ENCODE results near the gene NRP2. TPM values are rescaled to one million over a fixed set of nuclear protein-coding genes. Genes with fewer than 3 reads are reported as not detected.

The NRP2 gene
- total RNA-seq, 2 donors from 2014 or later = 2.5 to 2.6 TPM

DNA sequence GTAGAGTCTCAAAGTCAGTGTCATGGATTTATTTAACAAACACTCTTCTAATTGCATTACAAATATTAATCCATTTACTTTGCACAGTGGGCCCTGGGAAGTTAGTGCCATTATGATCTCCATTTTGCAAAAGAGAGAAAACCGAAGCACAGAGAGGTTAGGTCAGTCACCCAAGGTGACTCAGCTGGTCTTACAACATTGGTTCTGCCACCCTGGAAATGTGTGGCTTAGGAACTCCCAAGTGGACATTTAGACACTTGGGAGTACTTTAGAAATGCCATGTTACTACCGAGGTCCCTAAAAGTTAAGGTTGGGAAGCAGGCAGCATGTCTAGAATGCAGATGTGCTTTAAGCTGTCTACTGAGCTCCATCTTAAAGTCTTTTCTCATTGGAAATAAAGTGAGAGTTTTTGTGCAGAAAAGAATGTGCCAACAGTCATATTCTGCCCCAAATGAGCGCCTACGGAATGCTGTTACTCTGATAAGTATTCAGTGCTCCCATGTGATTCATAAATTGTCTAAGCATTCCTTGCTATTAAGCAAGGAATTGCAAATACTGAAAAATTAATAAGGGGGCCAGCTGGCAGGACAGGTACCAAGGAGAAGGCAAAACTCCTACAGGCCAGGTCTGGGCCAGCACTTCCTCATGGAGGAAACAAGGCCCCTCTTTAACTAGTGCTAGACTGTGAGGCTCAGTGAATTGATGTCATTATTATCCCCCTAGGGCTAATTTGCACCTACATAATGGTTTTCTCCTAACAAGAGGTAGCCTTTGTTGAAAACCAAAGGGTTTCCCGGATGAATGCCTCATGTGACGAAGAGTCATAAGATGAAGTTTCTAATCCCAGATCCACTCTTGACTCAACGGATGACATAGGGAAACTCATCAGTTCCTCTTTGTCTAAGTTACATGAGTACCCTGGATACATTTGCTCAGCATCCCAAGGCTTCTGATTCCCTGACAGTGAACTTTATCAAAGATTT is 16.3 kb downstream of the NRP2 start:
- no peak for DNase-seq
- ATAC-seq (replicated peaks in 1 of 2) = no peak
- Mint-ChIP-seq H3K27me3 (ENCODE audit: low read depth) (peaks cover 13% of the 10 kb centered on the region), H3K27ac (no peak overlapping the region), H3K36me3 (ENCODE audit: insufficient read depth in 2 of 2) (no peaks in the 10 kb centered on the region), H3K4me3 (no peak overlapping the region), H3K9me3 (no peaks in the 10 kb centered on the region), H3K4me1 (ENCODE audit: low read depth) (peaks cover 15% of the 10 kb centered on the region)

DNA sequence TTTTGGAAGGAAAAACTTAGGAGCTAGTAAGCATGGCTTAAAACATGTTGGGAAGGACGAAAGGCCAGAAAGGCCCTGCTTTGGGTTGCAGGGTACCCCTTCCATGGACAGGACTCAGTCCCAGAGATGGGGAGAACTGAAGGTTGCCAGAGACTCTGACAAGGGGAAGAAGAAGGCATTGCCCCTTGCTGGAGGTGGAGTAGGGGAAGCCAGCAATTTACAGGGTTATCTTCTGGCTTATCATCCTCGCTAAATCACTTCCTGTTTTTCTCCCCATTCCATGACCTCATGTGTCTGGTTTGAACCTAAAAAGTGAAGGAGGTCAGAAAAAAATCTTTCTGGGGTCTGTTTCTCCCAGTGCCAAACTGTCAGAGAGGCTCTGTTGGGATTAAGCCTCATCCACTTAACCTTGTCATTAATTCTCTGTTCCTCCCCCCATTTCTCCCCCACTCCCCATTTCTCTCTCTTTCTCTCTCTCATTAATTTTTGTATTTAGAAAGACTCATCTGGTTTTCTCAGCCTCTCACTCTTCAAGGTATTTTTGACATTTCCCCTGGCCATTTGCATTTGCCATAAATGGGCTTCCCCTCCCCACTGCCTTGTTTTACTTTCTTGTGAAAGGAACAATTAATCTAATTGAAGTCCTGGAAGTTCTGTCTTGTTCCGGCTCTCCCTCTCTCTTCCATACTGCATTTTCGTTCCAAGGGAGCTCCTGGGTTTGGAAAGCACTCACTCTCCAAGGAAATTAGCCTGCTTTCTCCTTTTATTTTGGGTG is 17.4 kb downstream of the NRP2 start:
- Mint-ChIP-seq H3K4me3 (peak overlapping the region; percentile 6 to 38), H3K27me3 (ENCODE audit: low read depth) (peaks cover 6% of the 10 kb centered on the region)
- ATAC-seq (replicated peaks in 1 of 2) = no peak

GRCh38 chr2:205700331-205701132 is 18.2 kb downstream of the NRP2 start:
- peak overlapping the region; percentile 47 for H3K27ac Mint-ChIP-seq
- ATAC-seq (replicated peaks in 1 of 2) (peak; percentile 74 to 76), DNase-seq (peak; percentile 12 to 22)

More for the DNA sequence above, 17.4 kb downstream of the NRP2 start:
- no peak for DNase-seq
- Mint-ChIP-seq H3K36me3 (ENCODE audit: insufficient read depth in 2 of 2) (no peaks in the 10 kb centered on the region), H3K27ac (peak overlapping the region; percentile 47), H3K9me3 (no peaks in the 10 kb centered on the region), H3K4me1 (ENCODE audit: low read depth) (peaks cover 15% of the 10 kb centered on the region)

DNA sequence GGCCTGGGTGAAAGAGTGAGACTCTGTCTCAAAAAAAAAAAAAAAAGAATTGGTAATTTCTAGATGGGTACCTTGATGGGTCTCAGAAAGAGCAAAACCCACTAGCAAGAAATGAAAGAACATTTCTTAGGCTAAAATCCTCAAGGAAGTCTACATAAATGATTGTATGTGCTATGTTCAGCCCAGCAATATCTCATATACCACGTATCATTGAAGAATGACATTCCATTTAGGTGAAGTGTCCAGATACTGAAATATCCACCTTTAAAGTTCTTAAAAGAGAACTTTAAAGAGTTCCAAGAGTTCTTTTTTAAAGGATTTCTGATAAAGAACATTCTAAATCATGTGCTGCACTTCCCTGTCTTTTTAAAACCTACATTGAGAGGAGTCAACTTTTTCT is 19.2 kb downstream of the NRP2 start:
- peaks cover 24% of the 10 kb centered on the region for H3K4me1 Mint-ChIP-seq (ENCODE audit: low read depth)
- DNase-seq (no peak), ATAC-seq (replicated peaks in 1 of 2) (no peak)
- H3K36me3 Mint-ChIP-seq (ENCODE audit: insufficient read depth in 2 of 2) = no peaks in the 10 kb centered on the region
- no peak overlapping the region for H3K4me3 Mint-ChIP-seq
- no peaks in the 10 kb centered on the region for H3K9me3 Mint-ChIP-seq
- no peak overlapping the region for H3K27ac Mint-ChIP-seq
- no peaks in the 10 kb centered on the region for H3K27me3 Mint-ChIP-seq (ENCODE audit: low read depth)

More at GRCh38 chr2:205700331-205701132, 18.2 kb downstream of the NRP2 start:
- peaks cover 15% of the 10 kb centered on the region for H3K4me1 Mint-ChIP-seq (ENCODE audit: low read depth)
- H3K9me3 Mint-ChIP-seq = no peaks in the 10 kb centered on the region
- peak overlapping the region; percentile 6 to 38 for H3K4me3 Mint-ChIP-seq
- no peaks in the 10 kb centered on the region for H3K36me3 Mint-ChIP-seq (ENCODE audit: insufficient read depth in 2 of 2)
- H3K27me3 Mint-ChIP-seq (ENCODE audit: low read depth) = peaks cover 2% of the 10 kb centered on the region

DNA sequence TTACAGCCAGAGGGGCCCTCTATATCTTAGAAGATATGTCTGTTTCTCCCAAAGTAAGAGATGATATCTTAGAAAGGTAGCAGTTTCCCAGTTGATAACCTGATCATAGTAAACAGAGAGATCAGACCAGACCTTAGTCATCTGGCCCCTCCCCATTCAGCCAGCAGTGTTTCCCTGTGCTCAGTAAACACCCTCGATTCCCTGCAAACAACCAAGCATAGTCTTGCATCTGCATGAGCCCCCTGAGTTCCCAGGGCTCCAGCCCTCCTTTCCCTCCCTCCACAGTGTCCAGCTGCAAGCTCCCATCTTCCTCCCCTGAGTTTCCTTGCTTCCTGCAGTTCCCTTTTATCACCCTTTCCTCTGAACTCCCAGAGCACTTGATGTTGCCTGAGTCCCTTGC is 20.3 kb downstream of the NRP2 start:
- H3K4me1 Mint-ChIP-seq (ENCODE audit: low read depth) = peaks cover 32% of the 10 kb centered on the region
- H3K4me3 Mint-ChIP-seq = no peak overlapping the region
- no peaks in the 10 kb centered on the region for H3K27me3 Mint-ChIP-seq (ENCODE audit: low read depth)
- no peaks in the 10 kb centered on the region for H3K36me3 Mint-ChIP-seq (ENCODE audit: insufficient read depth in 2 of 2)
- no peak overlapping the region for H3K27ac Mint-ChIP-seq
- no peak for ATAC-seq (replicated peaks in 1 of 2)
- DNase-seq = no peak
- no peaks in the 10 kb centered on the region for H3K9me3 Mint-ChIP-seq

DNA sequence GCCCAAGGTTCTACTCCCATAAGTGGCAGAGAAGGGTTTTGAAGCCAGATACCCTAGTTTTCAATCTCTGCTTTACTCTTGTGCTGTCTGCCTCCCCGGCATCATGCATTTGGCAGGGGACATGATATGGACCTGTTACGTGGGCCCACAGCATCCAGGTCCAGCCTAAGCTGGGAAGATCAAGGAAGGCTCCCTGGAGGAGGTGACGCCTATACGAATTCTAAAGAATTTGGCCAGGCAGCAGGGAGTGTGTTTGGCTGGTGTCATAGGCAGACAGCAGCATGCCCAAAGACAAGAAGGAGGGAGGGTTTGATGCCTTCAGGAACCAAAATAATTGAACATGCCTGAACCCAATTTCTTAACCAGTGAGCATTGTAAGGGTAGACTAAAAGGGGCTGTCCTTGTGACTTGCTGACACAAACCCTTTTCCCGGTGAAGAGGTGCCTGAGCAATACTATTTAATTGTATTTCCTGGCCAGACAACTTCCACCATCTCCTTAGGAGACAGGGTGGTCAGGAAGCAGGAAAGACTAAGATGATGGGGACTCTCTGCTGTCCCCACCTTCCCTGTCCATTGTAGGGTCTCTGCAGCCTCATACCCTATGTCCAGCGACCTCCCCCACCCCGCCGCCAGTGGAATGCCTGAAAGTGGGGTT is 21.3 kb downstream of the NRP2 start:
- no peak for DNase-seq
- peak overlapping the region; percentile 0 for H3K27ac Mint-ChIP-seq
- H3K27me3 Mint-ChIP-seq (ENCODE audit: low read depth) = no peaks in the 10 kb centered on the region
- no peaks in the 10 kb centered on the region for H3K36me3 Mint-ChIP-seq (ENCODE audit: insufficient read depth in 2 of 2)
- H3K9me3 Mint-ChIP-seq = no peaks in the 10 kb centered on the region
- ATAC-seq (replicated peaks in 1 of 2) = no peak
- peaks cover 32% of the 10 kb centered on the region for H3K4me1 Mint-ChIP-seq (ENCODE audit: low read depth)
- no peak overlapping the region for H3K4me3 Mint-ChIP-seq

- H3K4me3 Mint-ChIP-seq = no peak overlapping the region
- no peaks in the 10 kb centered on the region for H3K27me3 Mint-ChIP-seq (ENCODE audit: low read depth)
- DNase-seq (no peak), ATAC-seq (replicated peaks in 1 of 2) (no peak)
- H3K9me3 Mint-ChIP-seq = no peaks in the 10 kb centered on the region
- no peaks in the 10 kb centered on the region for H3K36me3 Mint-ChIP-seq (ENCODE audit: insufficient read depth in 2 of 2)
- H3K4me1 Mint-ChIP-seq (ENCODE audit: low read depth) = peaks cover 34% of the 10 kb centered on the region
- no peak overlapping the region for H3K27ac Mint-ChIP-seq
Measured at GRCh38 chr2:205704127-205704741, 21.9 kb downstream of the NRP2 start.

- ATAC-seq (replicated peaks in 1 of 2) = no peak
- peaks cover 27% of the 10 kb centered on the region for H3K4me1 Mint-ChIP-seq (ENCODE audit: low read depth)
Measured at GRCh38 chr2:205705511-205706349, 23.4 kb downstream of the NRP2 start.

DNA sequence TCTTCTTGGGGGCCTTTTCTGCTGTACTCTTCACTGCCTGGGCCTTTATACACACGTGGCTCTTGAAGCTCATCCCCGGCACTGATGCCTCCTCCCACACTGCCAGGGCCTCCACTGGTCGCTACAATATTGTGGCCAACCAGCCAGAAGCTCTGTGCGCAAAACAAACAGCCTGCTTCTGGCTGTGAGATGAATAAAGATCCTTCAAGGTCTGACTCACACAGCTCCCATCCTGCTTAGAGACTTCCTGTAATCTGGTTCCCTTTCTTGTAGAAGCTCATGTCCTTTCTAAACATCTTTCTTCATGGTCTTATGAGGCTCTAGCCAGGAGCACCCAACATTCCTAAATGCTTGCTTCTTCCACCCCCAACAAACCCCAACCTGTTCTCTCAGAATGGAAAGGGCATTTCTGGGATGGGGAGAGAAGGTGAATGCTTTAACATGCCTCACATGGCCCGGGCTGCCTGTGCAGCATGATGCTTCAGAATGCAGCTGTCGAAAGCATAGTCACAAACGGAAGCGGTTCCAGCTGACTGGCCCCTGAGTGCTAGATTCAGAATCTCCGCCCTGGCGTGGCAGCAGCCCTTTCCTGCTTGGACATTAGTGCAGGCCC is 24.6 kb downstream of the NRP2 start:
- H3K4me3 Mint-ChIP-seq = peak overlapping the region; percentile 60 to 72
- peak overlapping the region; percentile 83 for H3K27ac Mint-ChIP-seq
- H3K4me1 Mint-ChIP-seq (ENCODE audit: low read depth) = peaks cover 25% of the 10 kb centered on the region
- H3K9me3 Mint-ChIP-seq = no peaks in the 10 kb centered on the region
- ATAC-seq (replicated peaks in 1 of 2) (peak; percentile 97 to 99), DNase-seq (peak; percentile 52 to 68)
- no peaks in the 10 kb centered on the region for H3K27me3 Mint-ChIP-seq (ENCODE audit: low read depth)
- H3K36me3 Mint-ChIP-seq (ENCODE audit: insufficient read depth in 2 of 2) = no peaks in the 10 kb centered on the region

More at GRCh38 chr2:205705511-205706349, 23.4 kb downstream of the NRP2 start:
- no peaks in the 10 kb centered on the region for H3K27me3 Mint-ChIP-seq (ENCODE audit: low read depth)
- no peaks in the 10 kb centered on the region for H3K36me3 Mint-ChIP-seq (ENCODE audit: insufficient read depth in 2 of 2)
- H3K27ac Mint-ChIP-seq = peak overlapping the region; percentile 66
- DNase-seq = no peak
- no peaks in the 10 kb centered on the region for H3K9me3 Mint-ChIP-seq
- peak overlapping the region in 1 of 2 donors; percentile 52 for H3K4me3 Mint-ChIP-seq

- ATAC-seq (replicated peaks in 1 of 2) = no peak
- Mint-ChIP-seq H3K36me3 (ENCODE audit: insufficient read depth in 2 of 2) (no peaks in the 10 kb centered on the region), H3K4me3 (no peak overlapping the region), H3K27me3 (ENCODE audit: low read depth) (no peaks in the 10 kb centered on the region), H3K4me1 (ENCODE audit: low read depth) (peaks cover 36% of the 10 kb centered on the region), H3K27ac (no peak overlapping the region), H3K9me3 (no peaks in the 10 kb centered on the region)
- DNase-seq = no peak
Measured at GRCh38 chr2:205708231-205708631, 25.9 kb downstream of the NRP2 start.

- no peaks in the 10 kb centered on the region for H3K9me3 Mint-ChIP-seq
- DNase-seq (no peak), ATAC-seq (replicated peaks in 1 of 2) (no peak)
- H3K36me3 Mint-ChIP-seq (ENCODE audit: insufficient read depth in 2 of 2) = no peaks in the 10 kb centered on the region
- H3K27me3 Mint-ChIP-seq (ENCODE audit: low read depth) = no peaks in the 10 kb centered on the region
- peaks cover 44% of the 10 kb centered on the region for H3K4me1 Mint-ChIP-seq (ENCODE audit: low read depth)
- no peak overlapping the region for H3K4me3 Mint-ChIP-seq
- H3K27ac Mint-ChIP-seq = peak overlapping the region; percentile 27
Measured at GRCh38 chr2:205709319-205709718, 27.0 kb downstream of the NRP2 start.

Measured in activated T-cell treated with anti-CD3 and anti-CD28 coated beads, Interleukin-2, amount 50 U/mL, for 72 hours (primary cell).